Eye (tissue), 1 donor: ENCODE data around the gene YIPF1.
"Not testable (repeated sequence)": the region's sequence is repeated elsewhere in the genome, so short reads cannot be mapped to it uniquely, and the experiment has no call there.

ENCODE experiments used
- DNase-seq: peaks from one replicate; pipeline ENCODE4 v3.0.0-alpha.2; 2015

The YIPF1 gene

GRCh38 chr1:53893999-53894636 lies 4.5 kb upstream of the YIPF1 start, which contains the start of gene DIO1:
Gene DIO1, plus strand, starts transcription at chr1:53894187. Its CDS starts 24 bp downstream, at chr1:53894211.
- no peak for DNase-seq

GRCh38 chr1:53892911-53893310 lies 3.3 kb upstream of the YIPF1 start:
- DNase-seq, result no peak

GRCh38 chr1:53891678-53892077 lies 2.1 kb upstream of the YIPF1 start:
- no peak for DNase-seq

- no peak for DNase-seq
Measured at GRCh38 chr1:53891018-53891417, 1.4 kb upstream of the YIPF1 start.

- DNase-seq, result no peak
Measured at GRCh38 chr1:53890522-53890941, 935 bp upstream of the YIPF1 start.

- DNase-seq, result no peak
Measured at GRCh38 chr1:53888681-53889080, 916 bp downstream of the YIPF1 start.

GRCh38 chr1:53883600-53883999 lies 6.0 kb downstream of the YIPF1 start:
- DNase-seq, result not testable (repeated sequence)

GRCh38 chr1:53881853-53882252 lies 7.7 kb downstream of the YIPF1 start:
- not testable (repeated sequence) for DNase-seq

GRCh38 chr1:53878492-53879105 lies 11.0 kb downstream of the YIPF1 start:
- DNase-seq, result peak; percentile 57

- not testable (repeated sequence) for DNase-seq
Measured at GRCh38 chr1:53875150-53875549, 14.4 kb downstream of the YIPF1 start.

- DNase-seq, result no peak
Measured at GRCh38 chr1:53871773-53872484, 17.7 kb downstream of the YIPF1 start.

- no peak for DNase-seq
Measured at GRCh38 chr1:53871221-53871620, 18.4 kb downstream of the YIPF1 start.

- DNase-seq, result no peak
Measured at GRCh38 chr1:53869454-53870117, 20.0 kb downstream of the YIPF1 start.

GRCh38 chr1:53868565-53868964 lies 21.0 kb downstream of the YIPF1 start:
- DNase-seq, result no peak

- DNase-seq, result no peak
Measured at GRCh38 chr1:53862507-53862906, 27.1 kb downstream of the YIPF1 start.

GRCh38 chr1:53860967-53861411 lies 28.6 kb downstream of the YIPF1 start:
- DNase-seq, result peak; percentile 78

GRCh38 chr1:53851571-53852285 lies 37.9 kb downstream of the YIPF1 start:
- DNase-seq, result peak; percentile 80

GRCh38 chr1:53850082-53850673 lies 39.4 kb downstream of the YIPF1 start:
- no peak for DNase-seq

- DNase-seq, result no peak
Measured at GRCh38 chr1:53847980-53848379, 41.6 kb downstream of the YIPF1 start.

- DNase-seq, result no peak
Measured at GRCh38 chr1:53842347-53842746, 47.2 kb downstream of the YIPF1 start.

- DNase-seq, result no peak
Measured at GRCh38 chr1:53838654-53838974, 51.0 kb downstream of the YIPF1 start.

- DNase-seq, result peak; percentile 99
Measured at GRCh38 chr1:53837924-53838653, 51.5 kb downstream of the YIPF1 start, which contains the start of gene NDC1. Gene NDC1, minus strand, starts transcription at chr1:53838296. Its CDS starts 35 bp downstream, at chr1:53838261.
